Breast epithelium (tissue), 3 donors: Measurements from ENCODE around the gene UBAP1L.

ENCODE experiments used
- POLR2A ChIP-seq: fragments of 450-650 bp; IDR thresholded peaks from one replicate; pipeline ENCODE4 v1.6.1; 2016; ENCODE audit warnings: antibody characterized with exemption, mild to moderate bottlenecking, moderate library complexity
- POLR2AphosphoS5 ChIP-seq, 3 donors: sonication (generic); formaldehyde crosslinking; IDR thresholded peaks; one replicate each; pipeline ENCODE4 v1.6.1; 2017; ENCODE audit warnings: antibody characterized with exemption in 3 of 3

DNA sequence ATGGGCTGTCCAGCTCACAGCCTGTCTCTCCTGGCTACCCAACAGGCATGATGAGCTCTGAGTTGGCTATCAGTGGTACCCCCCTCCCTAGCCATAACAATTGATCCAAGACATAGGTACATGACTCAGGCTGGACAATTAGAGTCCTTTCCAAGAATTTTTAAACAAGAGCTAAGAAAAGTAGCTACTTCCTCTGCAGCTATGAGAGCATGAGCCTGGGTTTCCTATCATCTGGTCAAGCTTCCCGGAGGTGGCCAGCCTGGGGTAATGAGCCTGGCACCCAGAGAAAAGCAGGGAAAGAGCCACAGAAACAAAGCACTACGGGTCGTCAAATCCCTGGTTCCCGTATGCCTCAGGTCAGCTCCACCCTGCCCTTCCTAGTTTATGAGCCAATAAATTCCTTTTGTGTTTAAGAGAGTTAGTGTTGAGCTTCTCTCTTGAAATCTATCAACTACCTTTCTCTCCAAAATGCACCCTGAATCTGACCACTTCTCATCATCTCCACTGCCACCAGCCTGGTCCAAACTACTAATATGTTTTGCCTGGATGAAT lies 72.1 kb downstream of the UBAP1L start:
- TF ChIP-seq POLR2A (no peak), POLR2AphosphoS5 (IDR thresholded peaks at IDR 0.05) (no peak)
